GM18868 (cell line): ENCODE measurements around the gene HIGD2A.

Source experiments
- ATAC-seq: cut with Tn5 transposase; IDR thresholded peaks from one replicate; pipeline ENCODE4 v1.9.1; 2021; ENCODE audit warnings: mild to moderate bottlenecking, moderate library complexity; ENCODE audit not compliant: unreplicated experiment

The HIGD2A gene

GRCh38 chr5:176368726-176369125 lies 19.8 kb upstream of the HIGD2A start:
- ATAC-seq, result no peak

DNA sequence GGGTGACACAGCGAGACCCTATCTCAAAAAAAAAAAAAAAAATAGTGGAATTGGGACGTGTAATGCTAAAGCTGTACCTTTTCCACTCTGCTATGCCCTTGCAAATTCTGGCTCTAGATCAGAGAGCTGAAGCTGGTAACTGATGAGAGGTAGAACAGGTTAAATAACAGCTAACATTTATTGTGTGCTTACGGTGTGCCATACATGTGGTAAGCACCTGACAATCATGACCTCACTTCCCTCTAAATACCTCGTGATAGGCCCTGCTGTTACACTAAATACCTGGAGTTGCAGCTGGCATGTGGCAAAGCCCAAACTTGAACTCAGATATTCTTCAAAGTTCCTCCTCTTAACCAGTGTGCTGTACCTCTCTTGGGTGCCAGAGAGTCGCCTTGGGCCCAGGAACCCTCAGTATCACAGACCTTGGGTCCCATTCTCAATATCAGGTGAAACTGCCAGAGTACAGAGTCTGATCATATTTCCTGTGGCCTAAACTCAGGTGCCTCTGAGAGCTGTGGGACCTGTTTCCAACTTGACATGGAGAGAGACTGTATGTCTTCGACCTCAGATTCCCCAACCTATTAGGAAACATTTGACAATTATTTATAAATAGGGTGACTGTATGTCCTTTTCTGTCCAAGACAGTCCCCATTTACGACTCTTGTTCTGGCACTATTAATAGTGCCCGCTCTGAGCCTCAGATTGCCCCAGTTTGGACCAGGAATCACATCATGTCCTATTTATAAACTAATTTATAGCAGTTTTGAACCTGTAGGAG lies 18.4 kb upstream of the HIGD2A start:
- no peak for ATAC-seq

DNA sequence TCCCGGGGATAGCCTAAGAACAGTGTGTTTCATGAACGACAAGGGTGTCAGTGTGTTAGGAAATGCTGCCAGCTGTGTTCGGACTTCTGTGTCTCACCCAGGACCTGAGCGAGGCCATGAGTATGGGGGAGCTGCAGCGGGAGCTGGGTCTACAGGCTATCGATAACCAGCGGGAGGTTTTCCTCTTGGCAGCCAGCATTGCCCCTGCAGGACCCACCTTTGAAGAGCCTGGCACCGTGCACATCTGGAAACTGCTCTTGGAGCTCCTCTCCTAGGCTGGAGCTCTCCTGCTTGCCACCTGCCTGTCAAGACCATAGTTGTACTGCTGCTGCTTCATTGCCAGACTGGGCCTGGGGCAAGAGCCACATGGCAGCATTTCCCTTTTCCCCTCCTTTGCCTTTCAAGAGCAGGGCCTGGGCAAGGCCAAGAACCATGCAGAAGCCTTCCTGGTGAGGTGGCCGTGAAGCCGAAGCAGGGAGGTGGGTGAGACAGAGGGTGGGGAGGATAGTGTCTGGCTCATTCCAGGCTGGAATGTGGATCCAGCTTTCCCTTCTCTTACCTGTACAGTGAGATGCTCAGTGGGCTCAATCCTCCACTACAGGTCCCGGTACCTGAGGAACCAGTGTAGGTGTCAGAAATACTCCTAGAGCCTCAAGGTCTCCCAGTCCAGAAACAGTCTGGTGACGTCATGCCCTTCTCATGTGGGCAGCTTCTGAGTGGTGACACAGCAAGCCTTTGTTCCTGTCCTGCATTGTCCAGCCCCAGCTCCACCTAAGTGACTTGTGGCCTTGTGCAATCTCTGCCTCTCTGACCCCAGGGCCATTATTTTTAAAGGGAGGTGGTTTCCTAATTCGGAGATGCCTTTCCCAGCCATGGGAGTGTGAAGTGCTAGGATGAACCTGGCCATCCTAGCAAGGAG lies 16.7 kb upstream of the HIGD2A start:
- no peak for ATAC-seq

DNA sequence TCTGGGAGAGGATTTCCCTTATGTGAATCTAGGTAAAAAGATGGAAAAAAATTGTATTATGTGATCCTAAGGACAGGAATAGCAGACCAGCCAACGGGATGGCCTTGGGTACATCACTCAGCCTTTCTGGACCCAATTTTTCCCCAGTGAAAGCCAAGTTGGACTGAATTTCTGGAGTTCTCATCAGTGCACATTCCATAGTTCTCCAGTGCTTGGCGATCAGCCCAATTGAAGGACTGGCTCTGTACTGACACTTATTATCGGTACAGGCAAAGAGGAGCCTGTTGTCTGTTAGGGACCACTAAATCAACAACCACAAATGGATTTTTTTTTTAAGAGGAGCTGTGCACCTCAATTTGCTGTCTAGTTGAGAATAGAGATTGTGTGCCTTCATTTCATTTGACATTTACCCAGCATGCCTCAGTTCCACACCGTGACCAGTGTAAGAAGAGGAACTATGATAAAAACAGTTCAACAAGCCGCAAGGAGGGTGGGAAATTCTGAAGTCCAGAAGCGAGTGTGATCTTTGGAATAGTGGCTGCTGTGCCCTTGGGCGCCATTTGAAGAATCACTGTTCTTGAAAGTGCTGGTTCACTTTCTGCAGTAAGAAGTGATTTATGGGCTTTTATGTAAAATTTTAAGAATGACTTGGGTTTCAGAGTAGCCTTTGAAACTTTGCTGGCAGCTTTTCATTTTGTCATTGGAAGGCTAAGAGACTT lies 15.3 kb upstream of the HIGD2A start:
- no peak for ATAC-seq

DNA sequence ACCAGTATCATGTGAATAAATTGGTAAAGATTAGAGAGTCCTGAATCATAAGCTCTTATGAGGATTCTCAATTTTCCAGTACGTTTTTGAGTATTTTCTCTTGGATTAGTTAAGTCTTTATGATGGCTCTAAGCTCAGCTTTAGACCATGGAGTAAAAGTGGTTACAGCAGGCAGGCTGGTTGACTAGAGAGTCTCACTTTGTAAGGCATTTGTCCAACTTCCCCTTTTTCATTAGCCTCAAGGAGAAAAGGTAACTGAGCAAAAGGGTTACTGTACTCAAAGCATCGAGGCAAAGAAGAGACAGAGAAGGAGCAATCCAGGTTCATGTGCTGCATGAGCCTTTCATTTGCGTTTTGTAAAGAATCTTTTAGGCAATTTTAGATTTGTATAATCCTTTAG lies 8.7 kb upstream of the HIGD2A start:
- ATAC-seq, result peak; percentile 77

GRCh38 chr5:176381423-176381822 lies 7.1 kb upstream of the HIGD2A start:
- ATAC-seq, result no peak

DNA sequence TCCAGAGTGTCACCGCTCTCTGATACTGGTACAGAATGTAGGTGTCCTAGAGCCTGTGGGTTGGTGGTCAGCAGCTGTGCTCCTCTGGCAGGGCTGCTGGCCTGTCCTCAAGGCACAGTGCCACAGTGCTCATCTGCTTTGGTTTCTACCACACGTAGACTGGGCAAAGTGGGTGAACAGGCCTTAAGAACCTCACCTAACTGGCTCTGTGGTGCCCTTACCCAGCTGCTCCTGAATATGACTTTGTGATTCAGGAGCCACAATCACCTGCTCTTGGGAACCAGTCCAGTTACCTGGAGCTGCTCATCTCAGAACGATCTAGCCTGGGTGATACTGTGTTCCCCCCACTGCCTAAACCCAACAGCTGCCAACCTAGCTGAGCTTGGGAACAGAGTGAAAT lies 6.6 kb upstream of the HIGD2A start:
- ATAC-seq, result no peak

DNA sequence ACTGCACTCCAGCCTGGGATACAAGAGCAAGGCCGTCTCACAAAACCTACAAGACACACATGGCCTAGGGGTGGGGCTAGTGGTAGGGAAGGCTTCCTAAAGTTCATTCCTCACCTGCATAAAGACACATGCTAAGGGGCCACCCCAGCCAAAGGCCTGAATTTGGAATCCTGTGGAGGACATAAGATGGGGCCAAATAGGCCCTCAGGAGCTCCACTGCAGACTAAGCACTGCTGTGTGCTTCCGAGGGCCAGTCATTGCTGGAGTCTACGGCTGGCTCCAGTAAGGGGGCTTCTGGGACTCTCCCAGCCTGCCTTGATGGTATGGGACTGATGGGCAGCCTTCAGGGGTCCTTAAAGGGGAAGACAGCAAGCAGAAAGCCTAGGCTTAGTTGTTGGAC lies 5.8 kb upstream of the HIGD2A start:
- ATAC-seq, result no peak

GRCh38 chr5:176383248-176383905 lies 5.2 kb upstream of the HIGD2A start:
- ATAC-seq, result no peak

- ATAC-seq, result no peak
Measured at GRCh38 chr5:176383961-176384360, 4.6 kb upstream of the HIGD2A start.

- ATAC-seq, result no peak
Measured at GRCh38 chr5:176384366-176384930, 4.1 kb upstream of the HIGD2A start.

DNA sequence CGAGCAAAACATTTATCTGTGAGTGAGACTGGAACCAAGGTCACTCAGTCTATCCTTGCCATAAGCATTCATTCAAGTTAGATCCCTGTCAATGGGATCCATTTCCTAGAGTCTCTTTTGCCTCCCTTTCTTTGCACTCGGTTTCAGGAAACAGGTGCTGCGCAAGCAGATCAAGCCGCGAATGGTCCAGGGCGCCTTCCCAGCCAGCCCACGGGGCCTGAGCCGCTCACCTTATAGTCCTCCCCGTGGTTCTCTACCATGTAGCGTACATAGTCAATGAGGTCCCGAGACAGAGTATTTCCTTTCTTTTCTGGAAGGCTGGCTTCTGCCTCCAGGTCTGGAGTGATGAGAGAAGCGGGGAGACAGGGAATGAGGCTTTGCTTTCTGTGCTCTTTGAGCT lies 3.6 kb upstream of the HIGD2A start:
- ATAC-seq, result no peak

DNA sequence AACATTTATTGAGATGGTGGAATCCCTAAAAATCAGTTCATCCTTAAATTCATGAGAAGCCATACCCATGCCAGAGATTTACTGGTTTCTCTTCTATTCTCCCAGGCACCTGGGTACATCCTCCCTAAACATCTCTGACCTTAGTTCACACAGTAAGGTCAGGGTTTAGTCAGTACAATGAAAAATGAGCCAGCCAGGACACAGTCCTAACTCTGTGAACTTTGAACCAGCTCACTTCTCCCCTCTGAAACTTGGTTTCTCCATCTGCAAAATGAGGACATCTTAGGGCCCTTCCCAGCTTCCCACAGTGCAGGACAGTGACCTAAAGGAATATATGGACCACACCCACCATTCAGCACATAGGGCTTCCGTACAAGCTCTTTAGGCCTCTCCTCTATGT lies 2.1 kb upstream of the HIGD2A start:
- no peak for ATAC-seq

DNA sequence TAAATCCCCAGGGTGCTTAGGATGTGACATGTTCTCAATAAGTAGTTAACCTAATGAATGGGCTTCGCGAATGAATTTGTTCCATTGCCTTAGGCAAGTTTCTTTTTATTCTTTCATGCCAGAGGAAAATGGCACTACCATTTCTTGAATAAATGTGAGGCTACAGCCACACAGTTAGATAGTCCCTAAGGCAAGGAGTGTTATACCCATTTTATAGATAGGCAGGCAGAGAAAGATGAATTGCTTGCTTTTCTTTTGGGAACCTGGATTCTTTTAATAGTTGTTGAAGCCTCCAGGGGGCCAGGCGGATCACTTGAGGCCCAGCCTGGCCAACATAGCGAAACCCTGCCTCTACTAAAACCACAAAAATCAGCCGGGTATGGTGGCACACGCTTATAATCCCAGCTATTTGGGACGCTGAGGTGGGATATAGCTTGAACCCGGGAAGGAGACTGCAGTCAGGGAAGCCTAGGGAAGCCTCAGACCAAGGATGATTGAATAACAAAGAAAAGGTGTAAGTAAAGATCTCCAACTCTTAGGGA lies 1.1 kb upstream of the HIGD2A start:
- ATAC-seq, result no peak

DNA sequence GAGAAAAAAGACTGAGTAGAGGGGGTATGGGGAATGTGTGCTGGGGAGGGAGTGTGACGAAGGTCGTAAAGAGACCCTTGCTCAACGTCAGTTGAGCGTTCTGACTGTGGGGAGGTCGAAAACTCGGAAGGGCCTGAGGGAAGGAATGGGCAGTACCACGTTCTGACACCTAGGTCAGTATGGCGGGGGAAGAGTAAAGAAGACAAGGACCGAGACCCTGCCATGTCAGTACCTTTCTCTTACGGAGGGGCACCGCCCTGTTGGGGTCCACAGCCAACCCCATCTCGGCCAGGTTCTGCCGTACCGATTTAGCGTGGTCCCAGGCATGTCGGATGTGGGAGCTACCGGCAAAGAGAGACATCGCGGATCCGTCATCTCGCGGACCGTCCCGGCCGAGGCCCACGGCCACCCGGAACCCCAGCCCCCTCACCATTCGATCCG lies 528 bp upstream of the HIGD2A start:
- ATAC-seq, result no peak

DNA sequence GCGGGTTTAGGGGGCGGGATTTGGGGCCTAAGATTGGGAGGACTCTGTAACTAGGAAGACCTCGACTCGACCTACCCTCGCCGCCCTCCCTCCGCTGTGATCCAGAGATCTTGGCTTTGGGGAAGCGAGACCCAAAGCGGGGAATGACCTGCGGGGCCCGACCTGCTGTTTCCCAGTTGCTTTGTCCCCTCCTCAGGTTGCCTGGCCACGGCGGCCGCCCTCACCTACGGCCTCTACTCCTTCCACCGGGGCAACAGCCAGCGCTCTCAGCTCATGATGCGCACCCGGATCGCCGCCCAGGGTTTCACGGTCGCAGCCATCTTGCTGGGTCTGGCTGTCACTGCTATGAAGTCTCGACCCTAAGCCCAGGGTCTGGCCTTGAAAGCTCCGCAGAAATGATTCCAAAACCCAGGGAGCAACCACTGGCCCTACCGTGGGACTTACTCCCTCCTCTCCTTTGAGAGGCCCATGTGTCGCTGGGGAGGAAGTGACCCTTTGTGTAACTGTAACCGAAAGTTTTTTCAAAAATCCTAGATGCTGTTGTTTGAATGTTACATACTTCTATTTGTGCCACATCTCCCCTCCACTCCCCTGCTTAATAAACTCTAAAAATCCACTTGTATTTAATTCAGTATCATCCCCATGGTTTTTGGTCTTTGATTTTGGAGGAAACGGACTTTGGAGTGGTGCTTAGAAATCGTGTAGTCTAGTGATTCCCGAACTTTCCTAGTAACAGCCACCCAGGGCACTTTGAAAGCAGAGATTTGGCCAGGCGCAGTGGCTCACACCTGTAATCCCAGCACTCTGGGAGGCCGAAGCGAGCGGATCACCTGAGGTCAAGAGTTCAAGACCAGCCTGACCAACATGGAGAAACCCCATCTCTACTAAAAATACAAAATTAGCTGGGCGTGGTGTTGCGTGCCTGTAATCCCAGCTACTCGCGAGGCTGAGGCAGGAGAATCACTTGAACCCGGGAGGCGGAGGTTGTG lies 878 bp downstream of the HIGD2A start:
- ATAC-seq, result peak; percentile 32

- no peak for ATAC-seq
Measured at GRCh38 chr5:176391479-176391878, 2.9 kb downstream of the HIGD2A start.

- ATAC-seq, result no peak
Measured at GRCh38 chr5:176391999-176392398, 3.4 kb downstream of the HIGD2A start.

DNA sequence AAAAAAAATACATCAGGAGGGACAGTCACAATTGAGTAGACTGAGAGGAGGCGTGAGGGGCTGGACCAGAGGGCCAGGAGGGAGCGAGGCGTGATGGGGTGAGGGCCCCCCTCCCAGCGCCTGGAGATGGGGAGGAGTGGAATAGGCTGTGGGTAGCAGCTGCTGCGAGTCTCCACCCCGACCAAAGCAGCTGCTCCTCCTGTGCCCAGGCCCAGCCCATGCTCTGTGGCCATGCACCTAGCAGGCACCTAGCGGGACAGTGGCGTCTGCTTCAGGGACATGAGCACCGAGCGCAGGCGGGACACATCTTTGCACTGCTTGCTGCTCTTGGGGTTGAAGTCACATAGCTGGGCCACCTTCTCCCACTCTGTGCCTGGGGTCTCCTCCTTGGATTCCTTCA lies 4.0 kb downstream of the HIGD2A start:
- no peak for ATAC-seq
